ENCODE data around the gene ARL5C. TPM values are rescaled to one million over a fixed set of nuclear protein-coding genes. Genes with fewer than 3 reads are reported as not detected.

The ARL5C gene
- total and polyA plus RNA-seq, 2 experiments from 2014 or later, result not detected

- no peak for DNase-seq (ENCODE audit: low spot score)
- Histone ChIP-seq H4K20me1 (ENCODE audit: insufficient read depth, poor library complexity, severe bottlenecking) (no peaks in the 10 kb centered on the region), H3K4me3 (no peak overlapping the region), H3K27me3 (no peaks in the 10 kb centered on the region), H3K79me2 (no peaks in the 10 kb centered on the region), H3K4me1 (ENCODE audit: insufficient read depth) (no peaks in the 10 kb centered on the region), H3K4me2 (no peak overlapping the region), H3K9me2 (replicated peaks; ENCODE audit: insufficient read depth) (no peaks in the 10 kb centered on the region), H3K36me3 (replicated peaks; ENCODE audit: insufficient read depth, low read depth) (no peaks in the 10 kb centered on the region), H2AFZ (no peak overlapping the region), H3K9me3 (ENCODE audit: low read depth) (no peaks in the 10 kb centered on the region), H3K27ac (no peak overlapping the region)
- no peak for TF ChIP-seq CTCF (IDR thresholded peaks at IDR 0.05; ENCODE audit: poor library complexity)
- TF ChIP-seq EZH2phosphoT487 (IDR thresholded peaks at IDR 0.05; ENCODE audit: low read depth, severe bottlenecking, unreplicated experiment), result no peak
- no peak for TF ChIP-seq EZH2 (IDR thresholded peaks at IDR 0.05; ENCODE audit: borderline replicate concordance)
- 84% methylated on average over 10 of the region's 10 CpGs for WGBS (ENCODE audit: low lambda C conversion rate, missing lambda C conversion rate)
Measured at GRCh38 chr17:39175695-39176093, 9.7 kb upstream of the ARL5C start.

DNA sequence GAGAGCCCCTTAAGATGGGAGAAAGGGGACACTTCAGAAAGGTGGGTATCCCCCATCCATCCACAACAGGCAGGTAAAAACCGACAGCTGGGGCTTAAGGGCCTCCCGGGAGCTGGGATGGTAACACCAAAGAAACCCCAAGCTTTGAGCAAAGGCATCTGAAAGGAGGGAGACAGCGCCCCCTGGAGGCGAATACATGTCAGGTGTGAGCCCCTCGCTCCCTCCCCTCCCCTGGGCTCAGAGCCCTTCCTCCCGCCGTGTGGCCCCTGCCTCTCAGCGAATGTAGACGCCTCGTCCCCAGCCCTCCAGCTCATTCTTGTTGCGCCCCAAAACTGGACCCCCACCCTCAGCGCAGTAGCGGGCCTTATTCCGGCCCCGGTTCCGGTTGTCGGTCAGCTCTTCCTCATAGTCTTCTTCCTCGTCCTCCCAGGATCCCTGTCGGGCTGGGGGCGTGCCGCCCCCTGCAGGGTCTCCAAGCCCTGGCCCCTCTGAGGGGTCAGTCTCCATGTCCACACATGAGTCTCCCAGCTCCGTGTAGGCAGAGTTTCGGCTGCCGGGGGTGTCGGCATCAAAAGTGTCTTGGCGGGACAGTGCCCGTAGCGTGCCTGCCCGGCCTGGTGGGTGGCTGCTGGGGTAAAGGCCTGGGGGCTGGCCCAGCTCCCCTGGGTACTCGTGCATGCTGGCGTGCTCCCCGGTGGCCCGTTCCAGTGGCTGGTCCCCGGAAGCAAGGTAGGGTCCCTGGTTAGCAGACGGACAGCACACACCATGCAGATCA lies 9.1 kb upstream of the ARL5C start:
- no peak overlapping the region for H2AFZ ChIP-seq

DNA sequence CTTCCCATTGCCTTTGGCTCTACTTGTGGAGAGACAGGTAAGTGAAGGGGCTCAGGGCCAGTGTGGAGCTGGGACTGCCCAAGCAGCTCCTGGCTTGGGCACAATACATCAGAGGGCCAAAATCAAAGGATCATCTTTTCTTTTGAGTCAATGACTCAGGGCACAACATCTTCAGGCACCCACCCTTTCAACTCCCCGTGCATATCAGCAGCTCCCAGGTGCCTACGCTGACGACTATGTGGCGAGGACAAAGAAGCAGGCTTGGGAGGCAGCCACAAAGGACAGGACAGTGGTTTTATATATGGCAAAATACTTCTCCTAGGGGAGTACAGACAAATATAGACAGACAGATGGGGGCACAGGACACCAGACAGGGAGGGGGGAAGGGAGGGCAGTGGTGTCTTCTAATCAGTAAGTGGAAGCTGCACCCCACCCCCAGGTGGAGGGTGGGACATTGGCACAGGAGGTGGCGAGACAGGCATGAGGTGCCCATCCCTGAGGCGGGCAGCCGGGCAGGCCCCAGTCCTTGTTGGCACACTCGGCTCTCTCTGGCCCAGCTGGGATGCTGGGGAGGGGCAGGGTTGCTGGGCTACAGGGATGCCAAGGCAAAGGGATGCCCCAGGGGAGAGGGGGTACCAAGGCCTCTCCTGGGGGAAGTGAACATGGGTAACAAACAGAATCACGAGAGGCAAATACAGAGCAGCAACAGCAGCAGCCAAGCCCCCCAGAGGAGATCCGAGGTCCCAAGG lies 7.7 kb upstream of the ARL5C start:
- Histone ChIP-seq H4K20me1 (ENCODE audit: insufficient read depth, poor library complexity, severe bottlenecking) (no peaks in the 10 kb centered on the region), H3K4me1 (ENCODE audit: insufficient read depth) (no peaks in the 10 kb centered on the region), H3K27ac (no peak overlapping the region), H3K9me3 (ENCODE audit: low read depth) (no peaks in the 10 kb centered on the region), H3K4me3 (no peak overlapping the region), H3K4me2 (no peak overlapping the region), H2AFZ (no peak overlapping the region), H3K27me3 (no peaks in the 10 kb centered on the region), H3K9me2 (replicated peaks; ENCODE audit: insufficient read depth) (no peaks in the 10 kb centered on the region), H3K36me3 (replicated peaks; ENCODE audit: insufficient read depth, low read depth) (no peaks in the 10 kb centered on the region), H3K79me2 (no peaks in the 10 kb centered on the region)
- DNase-seq (ENCODE audit: low spot score), result no peak
- 76% methylated on average over 7 of the region's 10 CpGs for WGBS (ENCODE audit: low lambda C conversion rate, missing lambda C conversion rate)
- TF ChIP-seq EZH2 (IDR thresholded peaks at IDR 0.05; ENCODE audit: borderline replicate concordance) (no peak), CTCF (IDR thresholded peaks at IDR 0.05; ENCODE audit: poor library complexity) (no peak), EZH2phosphoT487 (IDR thresholded peaks at IDR 0.05; ENCODE audit: low read depth, severe bottlenecking, unreplicated experiment) (no peak)

More for the DNA sequence above, 9.1 kb upstream of the ARL5C start:
- DNase-seq (ENCODE audit: low spot score), result peak; percentile 85
- H3K36me3 ChIP-seq (replicated peaks; ENCODE audit: insufficient read depth, low read depth), result no peaks in the 10 kb centered on the region
- no peak overlapping the region for H3K4me3 ChIP-seq
- H3K4me1 ChIP-seq (ENCODE audit: insufficient read depth), result no peaks in the 10 kb centered on the region
- no peaks in the 10 kb centered on the region for H3K27me3 ChIP-seq
- H4K20me1 ChIP-seq (ENCODE audit: insufficient read depth, poor library complexity, severe bottlenecking), result no peaks in the 10 kb centered on the region
- no peaks in the 10 kb centered on the region for H3K79me2 ChIP-seq
- no peak overlapping the region for H3K4me2 ChIP-seq
- WGBS (ENCODE audit: low lambda C conversion rate, missing lambda C conversion rate), result 75% methylated on average over 28 of the region's 35 CpGs
- TF ChIP-seq EZH2 (IDR thresholded peaks at IDR 0.05; ENCODE audit: borderline replicate concordance), result no peak
- peak; percentile 74 for TF ChIP-seq CTCF (IDR thresholded peaks at IDR 0.05; ENCODE audit: poor library complexity)
- no peaks in the 10 kb centered on the region for H3K9me2 ChIP-seq (replicated peaks; ENCODE audit: insufficient read depth)
- no peak overlapping the region for H3K27ac ChIP-seq
- H3K9me3 ChIP-seq (ENCODE audit: low read depth), result no peaks in the 10 kb centered on the region
